GM19324 (cell line): ENCODE data around the gene TCF25.

Experiments used
- ATAC-seq: cut with Tn5 transposase; IDR thresholded peaks from one replicate; pipeline ENCODE4 v1.9.1; 2021; ENCODE audit warnings: mild to moderate bottlenecking, moderate library complexity; ENCODE audit not compliant: unreplicated experiment, low FRiP score

TCF25 gene

DNA sequence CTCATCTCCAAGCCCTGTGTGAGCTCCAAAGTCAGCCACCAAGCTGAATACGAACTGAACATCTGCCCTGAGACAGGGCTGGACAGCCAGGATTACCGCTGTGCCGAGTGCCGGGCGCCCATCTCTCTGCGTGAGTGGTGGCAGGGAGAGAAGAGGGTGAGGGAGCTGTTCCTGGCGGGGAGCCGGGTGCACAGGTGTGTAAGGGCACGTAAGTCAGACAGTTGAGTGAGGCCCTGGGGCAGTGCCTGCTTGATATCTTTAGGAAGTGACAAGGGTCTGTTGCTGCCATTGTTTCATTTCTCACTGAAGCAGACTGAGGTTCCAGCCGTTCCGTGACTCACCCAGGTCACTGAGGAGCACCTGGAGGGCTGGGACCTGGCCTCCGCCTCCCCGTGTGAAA, 87.6 kb downstream of the TCF25 start:
- no peak for ATAC-seq
